ENCODE data around the gene PRR18. TPM values are rescaled to one million over a fixed set of nuclear protein-coding genes. Genes with fewer than 3 reads are reported as not detected.

PRR18 gene
- total RNA-seq, 1 donor from 2014 or later: 0.14 TPM

DNA sequence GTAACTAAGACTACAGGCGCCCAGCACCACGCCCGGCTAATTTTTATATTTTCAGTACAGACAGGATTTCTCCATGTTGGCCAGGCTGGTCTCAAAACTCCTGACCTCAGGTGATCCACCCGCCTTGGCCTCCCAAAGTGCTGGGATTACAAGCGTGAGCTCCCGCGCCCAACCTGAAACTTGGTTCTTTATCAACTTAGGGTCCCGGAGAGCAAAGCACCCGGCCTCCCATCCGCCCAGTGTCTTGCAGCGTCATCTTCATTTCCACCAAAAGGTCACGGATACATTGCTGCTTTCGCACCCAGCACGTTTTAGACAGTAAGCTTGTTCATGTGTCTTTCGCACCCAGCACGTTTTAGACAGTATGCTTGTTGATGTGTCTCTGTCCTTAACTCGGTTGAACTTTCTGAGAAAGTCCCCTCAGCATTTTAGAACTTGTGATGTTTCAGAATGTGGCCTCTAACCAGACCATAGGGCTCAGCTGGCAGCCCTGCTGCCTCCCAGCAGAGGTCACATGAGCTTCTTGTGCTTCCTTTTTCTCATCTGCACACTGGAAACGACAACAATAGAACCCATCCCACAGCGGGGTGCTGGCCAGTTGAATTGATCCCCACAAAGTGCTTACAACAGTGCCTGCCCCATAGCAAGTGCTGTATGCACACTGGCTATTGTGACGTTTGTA lies 48.8 kb downstream of the PRR18 start:
- H3K79me2 ChIP-seq (ENCODE audit: insufficient read depth, low read length): no peaks in the 10 kb centered on the region
- no peak for FAIRE-seq
- no peak overlapping the region for H3K4me2 ChIP-seq (ENCODE audit: low read length)
- H3K27ac ChIP-seq (ENCODE audit: low read depth, low read length): no peak overlapping the region
- H3K36me3 ChIP-seq (ENCODE audit: insufficient read depth, low read length): no peaks in the 10 kb centered on the region
- H2AFZ ChIP-seq (ENCODE audit: low read depth, low read length): no peak overlapping the region
- Mint-ChIP-seq H3K27me3 (ENCODE audit: low read depth, unreplicated experiment) (peaks cover 37% of the 10 kb centered on the region), H3K4me3 (ENCODE audit: unreplicated experiment) (no peak overlapping the region), H3K36me3 (ENCODE audit: low read depth, unreplicated experiment) (no peaks in the 10 kb centered on the region), H3K9me3 (ENCODE audit: unreplicated experiment) (no peaks in the 10 kb centered on the region), H3K27ac (ENCODE audit: unreplicated experiment) (no peak overlapping the region), H3K4me1 (ENCODE audit: low read depth, unreplicated experiment) (no peaks in the 10 kb centered on the region)
- no peak overlapping the region for H3K9ac ChIP-seq (ENCODE audit: low read length)
- no peak for DNase-seq (ENCODE audit: low read depth)
- no peak for TF ChIP-seq EZH2 (IDR thresholded peaks at IDR 0.05; ENCODE audit: insufficient read depth, low read length)
- TF ChIP-seq, protein P1, sequence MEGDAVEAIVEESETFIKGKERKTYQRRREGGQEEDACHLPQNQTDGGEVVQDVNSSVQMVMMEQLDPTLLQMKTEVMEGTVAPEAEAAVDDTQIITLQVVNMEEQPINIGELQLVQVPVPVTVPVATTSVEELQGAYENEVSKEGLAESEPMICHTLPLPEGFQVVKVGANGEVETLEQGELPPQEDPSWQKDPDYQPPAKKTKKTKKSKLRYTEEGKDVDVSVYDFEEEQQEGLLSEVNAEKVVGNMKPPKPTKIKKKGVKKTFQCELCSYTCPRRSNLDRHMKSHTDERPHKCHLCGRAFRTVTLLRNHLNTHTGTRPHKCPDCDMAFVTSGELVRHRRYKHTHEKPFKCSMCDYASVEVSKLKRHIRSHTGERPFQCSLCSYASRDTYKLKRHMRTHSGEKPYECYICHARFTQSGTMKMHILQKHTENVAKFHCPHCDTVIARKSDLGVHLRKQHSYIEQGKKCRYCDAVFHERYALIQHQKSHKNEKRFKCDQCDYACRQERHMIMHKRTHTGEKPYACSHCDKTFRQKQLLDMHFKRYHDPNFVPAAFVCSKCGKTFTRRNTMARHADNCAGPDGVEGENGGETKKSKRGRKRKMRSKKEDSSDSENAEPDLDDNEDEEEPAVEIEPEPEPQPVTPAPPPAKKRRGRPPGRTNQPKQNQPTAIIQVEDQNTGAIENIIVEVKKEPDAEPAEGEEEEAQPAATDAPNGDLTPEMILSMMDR (IDR thresholded peaks at IDR 0.05; ENCODE audit: insufficient read depth, low read depth, low read length): no peak
- no peaks in the 10 kb centered on the region for H4K20me1 ChIP-seq (ENCODE audit: insufficient read depth, low read length)
- H3K9me3 ChIP-seq (ENCODE audit: insufficient read depth, low read depth, low read length): no peaks in the 10 kb centered on the region
- H3K4me1 ChIP-seq (ENCODE audit: insufficient read depth, low read length): no peaks in the 10 kb centered on the region
- H3K27me3 ChIP-seq (ENCODE audit: insufficient read depth, low read length): peaks cover 12% of the 10 kb centered on the region
- H3K4me3 ChIP-seq (ENCODE audit: insufficient read depth, low read depth, low read length): no peak overlapping the region

DNA sequence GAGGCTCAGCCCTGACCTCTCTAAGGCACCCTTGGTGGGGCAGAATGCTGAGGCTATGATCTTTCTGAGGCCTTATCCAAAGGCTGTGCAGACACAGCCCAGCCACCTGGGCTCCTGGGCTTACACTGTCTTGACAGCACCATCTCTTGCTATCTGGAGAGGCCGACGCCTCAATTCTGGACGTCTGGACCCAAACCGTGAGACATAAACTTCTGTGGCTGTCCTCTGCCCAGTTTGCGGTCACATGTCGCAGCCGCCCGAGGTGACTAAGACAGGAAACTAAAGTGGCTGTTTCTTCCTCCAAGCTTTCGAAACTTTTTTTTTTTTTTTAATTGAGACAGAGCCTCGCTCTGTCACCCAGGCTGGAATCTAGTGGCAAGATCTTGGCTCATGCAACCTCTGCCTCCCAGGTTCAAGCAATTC lies 49.3 kb downstream of the PRR18 start:
- Histone ChIP-seq H3K4me1 (ENCODE audit: insufficient read depth, low read length) (no peaks in the 10 kb centered on the region), H2AFZ (ENCODE audit: low read depth, low read length) (no peak overlapping the region), H3K4me3 (ENCODE audit: insufficient read depth, low read depth, low read length) (no peak overlapping the region), H3K4me2 (ENCODE audit: low read length) (no peak overlapping the region), H3K27me3 (ENCODE audit: insufficient read depth, low read length) (peaks cover 17% of the 10 kb centered on the region), H3K9me3 (ENCODE audit: insufficient read depth, low read depth, low read length) (no peaks in the 10 kb centered on the region), H3K36me3 (ENCODE audit: insufficient read depth, low read length) (no peaks in the 10 kb centered on the region), H4K20me1 (ENCODE audit: insufficient read depth, low read length) (no peaks in the 10 kb centered on the region), H3K79me2 (ENCODE audit: insufficient read depth, low read length) (no peaks in the 10 kb centered on the region), H3K27ac (ENCODE audit: low read depth, low read length) (no peak overlapping the region), H3K9ac (ENCODE audit: low read length) (no peak overlapping the region)
- Mint-ChIP-seq H3K36me3 (ENCODE audit: low read depth, unreplicated experiment) (no peaks in the 10 kb centered on the region), H3K27ac (ENCODE audit: unreplicated experiment) (no peak overlapping the region), H3K4me3 (ENCODE audit: unreplicated experiment) (no peak overlapping the region), H3K9me3 (ENCODE audit: unreplicated experiment) (no peaks in the 10 kb centered on the region), H3K27me3 (ENCODE audit: low read depth, unreplicated experiment) (peaks cover 40% of the 10 kb centered on the region), H3K4me1 (ENCODE audit: low read depth, unreplicated experiment) (no peaks in the 10 kb centered on the region)
- FAIRE-seq: no peak
- TF ChIP-seq, protein P1 (IDR thresholded peaks at IDR 0.05; ENCODE audit: insufficient read depth, low read depth, low read length): no peak
- TF ChIP-seq EZH2 (IDR thresholded peaks at IDR 0.05; ENCODE audit: insufficient read depth, low read length): no peak
- DNase-seq (ENCODE audit: low read depth): no peak

- Histone ChIP-seq H2AFZ (ENCODE audit: low read depth, low read length) (no peak overlapping the region), H3K9me3 (ENCODE audit: insufficient read depth, low read depth, low read length) (no peaks in the 10 kb centered on the region), H3K36me3 (ENCODE audit: insufficient read depth, low read length) (no peaks in the 10 kb centered on the region), H3K27me3 (ENCODE audit: insufficient read depth, low read length) (peaks cover 25% of the 10 kb centered on the region), H3K27ac (ENCODE audit: low read depth, low read length) (no peak overlapping the region), H3K9ac (ENCODE audit: low read length) (no peak overlapping the region), H3K4me1 (ENCODE audit: insufficient read depth, low read length) (no peaks in the 10 kb centered on the region), H3K79me2 (ENCODE audit: insufficient read depth, low read length) (no peaks in the 10 kb centered on the region), H3K4me2 (ENCODE audit: low read length) (no peak overlapping the region), H3K4me3 (ENCODE audit: insufficient read depth, low read depth, low read length) (no peak overlapping the region), H4K20me1 (ENCODE audit: insufficient read depth, low read length) (no peaks in the 10 kb centered on the region)
- H3K27me3 Mint-ChIP-seq (ENCODE audit: low read depth, unreplicated experiment): peaks cover 43% of the 10 kb centered on the region
- H3K27ac Mint-ChIP-seq (ENCODE audit: unreplicated experiment): no peak overlapping the region
- no peaks in the 10 kb centered on the region for H3K9me3 Mint-ChIP-seq (ENCODE audit: unreplicated experiment)
- H3K4me1 Mint-ChIP-seq (ENCODE audit: low read depth, unreplicated experiment): no peaks in the 10 kb centered on the region
- TF ChIP-seq EZH2 (IDR thresholded peaks at IDR 0.05; ENCODE audit: insufficient read depth, low read length): no peak
- TF ChIP-seq, protein P1 (IDR thresholded peaks at IDR 0.05; ENCODE audit: insufficient read depth, low read depth, low read length): no peak
- no peak for DNase-seq (ENCODE audit: low read depth)
- H3K36me3 Mint-ChIP-seq (ENCODE audit: low read depth, unreplicated experiment): no peaks in the 10 kb centered on the region
- no peak for FAIRE-seq
- no peak overlapping the region for H3K4me3 Mint-ChIP-seq (ENCODE audit: unreplicated experiment)
These were observed 50.3 kb downstream of the PRR18 start for GRCh38 chr6:166257911-166258318.

All from astrocyte (in vitro differentiated cells and primary cell).